Osteoblast (primary cell): ENCODE data around the gene SEC14L6. TPM values are rescaled to one million over a fixed set of nuclear protein-coding genes. Genes with fewer than 3 reads are reported as not detected.

Source experiments
- DNase-seq: peaks from one replicate; pipeline ENCODE4 v3.0.0; 2011; ENCODE audit warnings: low spot score, mixed read lengths; ENCODE audit not compliant: insufficient read length; ENCODE audit errors: missing footprints
- H2AFZ ChIP-seq: 2 replicates; pipeline ENCODE4 v1.6.0; 2011; ENCODE audit warnings: mild to moderate bottlenecking, low read length
- H3K27ac ChIP-seq: 2 replicates; pipeline ENCODE4 v1.5.1; 2011; ENCODE audit warnings: mild to moderate bottlenecking, low read depth, low read length, moderate library complexity
- H3K27me3 ChIP-seq: 2 replicates; pipeline ENCODE4 v1.6.0; 2012; ENCODE audit warnings: mild to moderate bottlenecking, control low read depth, inconsistent platforms, low read length, moderate library complexity; ENCODE audit not compliant: insufficient read depth
- H3K36me3 ChIP-seq: 2 replicates; pipeline ENCODE4 v1.5.1; 2011; ENCODE audit warnings: mild to moderate bottlenecking, low read length, control low read depth, moderate library complexity; ENCODE audit not compliant: insufficient read depth
- H3K4me1 ChIP-seq: 2 replicates; pipeline ENCODE4 v1.5.1; 2011; ENCODE audit warnings: mild to moderate bottlenecking, low read length, control low read depth, moderate library complexity; ENCODE audit not compliant: insufficient read depth
- H3K4me2 ChIP-seq: 2 replicates; pipeline ENCODE4 v1.6.0; 2011; ENCODE audit warnings: mild to moderate bottlenecking, low read length; ENCODE audit not compliant: insufficient read depth
- H3K4me3 ChIP-seq: fragments of 200-600 bp; sonication (generic); 3 replicates; pipeline ENCODE4 v1.5.1; 2012; ENCODE audit warnings: mild to moderate bottlenecking, low read length, inconsistent platforms; ENCODE audit not compliant: insufficient read depth
- H3K79me2 ChIP-seq: 2 replicates; pipeline ENCODE4 v1.6.0; 2012; ENCODE audit warnings: mild to moderate bottlenecking, low read length, control low read depth, inconsistent platforms; ENCODE audit not compliant: insufficient read depth
- H3K9me3 ChIP-seq: 2 replicates; pipeline ENCODE4 v1.5.1; 2011; ENCODE audit warnings: low read depth, low read length, control low read depth
- H4K20me1 ChIP-seq: 2 replicates; pipeline ENCODE4 v1.6.0; 2012; ENCODE audit warnings: mild to moderate bottlenecking, low read length, control low read depth; ENCODE audit not compliant: insufficient read depth
- total RNA-seq: library from RNA; depleted of rRNA; stranded (reverse); fragments of >200 nt; gene quantifications from 2 replicates; pipeline ENCODE4 v1.2.3, GENCODE V29; 2012
- TF ChIP-seq, protein P1 (sequence below): IDR thresholded peaks from 2 replicates; pipeline ENCODE4 v1.5.1; 2011; ENCODE audit warnings: mild to moderate bottlenecking, low read depth, low read length, moderate library complexity; ENCODE audit errors: extremely low read depth

SEC14L6 gene
- total RNA-seq, 1 donor, result not detected

DNA sequence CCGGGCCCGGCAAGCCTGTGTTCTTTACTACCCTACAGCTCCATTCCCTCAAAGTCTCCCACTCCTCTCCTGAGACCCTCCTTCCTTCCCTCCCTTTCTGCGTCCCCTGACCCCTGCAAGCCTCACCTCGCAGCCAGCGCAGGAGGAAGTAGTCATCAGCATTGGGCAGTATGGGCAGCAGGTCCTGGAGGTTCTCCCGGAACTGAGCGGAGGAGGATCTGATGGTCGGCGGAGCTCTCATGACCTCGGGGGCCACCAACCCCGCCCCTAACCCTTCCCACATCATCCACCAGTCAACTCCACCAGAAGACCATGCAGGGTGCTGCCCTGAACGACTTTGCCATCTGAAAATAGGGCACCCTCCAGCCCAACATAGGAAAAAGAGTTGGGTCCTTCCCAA is 43.0 kb downstream of the SEC14L6 start:
- Histone ChIP-seq H3K4me1 (no peaks in the 10 kb centered on the region), H3K27ac (no peak overlapping the region), H3K4me3 (no peak overlapping the region), H4K20me1 (no peaks in the 10 kb centered on the region), H3K27me3 (peaks cover 36% of the 10 kb centered on the region), H3K9me3 (no peaks in the 10 kb centered on the region), H3K4me2 (no peak overlapping the region), H3K79me2 (no peaks in the 10 kb centered on the region), H2AFZ (no peak overlapping the region), H3K36me3 (no peaks in the 10 kb centered on the region)
- no peak for DNase-seq
- TF ChIP-seq, protein P1, sequence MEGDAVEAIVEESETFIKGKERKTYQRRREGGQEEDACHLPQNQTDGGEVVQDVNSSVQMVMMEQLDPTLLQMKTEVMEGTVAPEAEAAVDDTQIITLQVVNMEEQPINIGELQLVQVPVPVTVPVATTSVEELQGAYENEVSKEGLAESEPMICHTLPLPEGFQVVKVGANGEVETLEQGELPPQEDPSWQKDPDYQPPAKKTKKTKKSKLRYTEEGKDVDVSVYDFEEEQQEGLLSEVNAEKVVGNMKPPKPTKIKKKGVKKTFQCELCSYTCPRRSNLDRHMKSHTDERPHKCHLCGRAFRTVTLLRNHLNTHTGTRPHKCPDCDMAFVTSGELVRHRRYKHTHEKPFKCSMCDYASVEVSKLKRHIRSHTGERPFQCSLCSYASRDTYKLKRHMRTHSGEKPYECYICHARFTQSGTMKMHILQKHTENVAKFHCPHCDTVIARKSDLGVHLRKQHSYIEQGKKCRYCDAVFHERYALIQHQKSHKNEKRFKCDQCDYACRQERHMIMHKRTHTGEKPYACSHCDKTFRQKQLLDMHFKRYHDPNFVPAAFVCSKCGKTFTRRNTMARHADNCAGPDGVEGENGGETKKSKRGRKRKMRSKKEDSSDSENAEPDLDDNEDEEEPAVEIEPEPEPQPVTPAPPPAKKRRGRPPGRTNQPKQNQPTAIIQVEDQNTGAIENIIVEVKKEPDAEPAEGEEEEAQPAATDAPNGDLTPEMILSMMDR, result no peak

DNA sequence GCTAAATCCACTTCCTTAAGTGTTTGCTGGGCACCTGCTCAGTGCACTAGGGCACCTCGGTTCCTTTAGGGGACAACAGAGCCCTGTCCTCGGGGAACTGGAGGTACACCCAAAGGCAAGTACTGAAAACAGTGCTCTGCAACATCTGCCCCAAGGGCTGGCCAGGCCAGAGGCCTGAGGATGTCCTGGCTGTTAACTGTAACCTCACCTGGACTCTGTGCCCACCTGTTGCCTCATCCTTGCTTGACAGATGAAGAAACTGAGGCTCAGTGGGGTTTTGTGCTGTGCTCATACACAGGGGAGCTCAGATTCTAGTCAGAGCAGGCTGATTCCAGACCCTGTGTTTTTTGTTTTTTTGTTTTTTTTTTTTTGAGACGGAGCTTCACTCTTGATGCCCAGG is 43.6 kb downstream of the SEC14L6 start:
- no peaks in the 10 kb centered on the region for H3K9me3 ChIP-seq
- no peaks in the 10 kb centered on the region for H3K36me3 ChIP-seq
- no peaks in the 10 kb centered on the region for H3K4me1 ChIP-seq
- TF ChIP-seq, protein P1, result no peak
- H3K27ac ChIP-seq, result no peak overlapping the region
- no peak overlapping the region for H2AFZ ChIP-seq
- no peak overlapping the region for H3K4me3 ChIP-seq
- no peak overlapping the region for H3K4me2 ChIP-seq
- peaks cover 33% of the 10 kb centered on the region for H3K27me3 ChIP-seq
- no peak for DNase-seq
- no peaks in the 10 kb centered on the region for H3K79me2 ChIP-seq
- no peaks in the 10 kb centered on the region for H4K20me1 ChIP-seq

DNA sequence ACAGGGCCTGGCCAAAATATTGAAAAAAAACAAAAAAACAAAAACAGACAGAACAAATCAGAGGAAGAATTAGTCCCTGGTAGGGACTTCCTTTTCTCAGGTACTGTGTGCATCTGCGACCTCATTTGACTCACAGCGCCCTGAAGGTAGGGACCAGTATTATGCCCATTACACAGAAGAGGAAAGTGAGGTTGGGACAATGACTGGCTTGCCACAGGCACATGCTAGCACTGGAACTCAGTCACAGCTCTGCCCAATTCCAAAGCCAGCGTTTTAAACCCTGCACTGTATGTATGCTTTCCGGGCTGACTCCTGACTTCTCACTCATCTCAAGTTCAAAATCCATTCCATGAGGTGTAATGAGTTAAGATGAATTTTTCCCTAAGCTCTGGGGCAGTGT is 44.4 kb downstream of the SEC14L6 start:
- no peak for DNase-seq
- Histone ChIP-seq H3K4me3 (no peak overlapping the region), H3K4me1 (no peaks in the 10 kb centered on the region), H3K27me3 (peaks cover 33% of the 10 kb centered on the region), H3K27ac (no peak overlapping the region), H4K20me1 (no peaks in the 10 kb centered on the region), H3K36me3 (no peaks in the 10 kb centered on the region), H3K9me3 (no peaks in the 10 kb centered on the region), H3K79me2 (no peaks in the 10 kb centered on the region), H2AFZ (no peak overlapping the region), H3K4me2 (no peak overlapping the region)
- TF ChIP-seq, protein P1, result no peak

DNA sequence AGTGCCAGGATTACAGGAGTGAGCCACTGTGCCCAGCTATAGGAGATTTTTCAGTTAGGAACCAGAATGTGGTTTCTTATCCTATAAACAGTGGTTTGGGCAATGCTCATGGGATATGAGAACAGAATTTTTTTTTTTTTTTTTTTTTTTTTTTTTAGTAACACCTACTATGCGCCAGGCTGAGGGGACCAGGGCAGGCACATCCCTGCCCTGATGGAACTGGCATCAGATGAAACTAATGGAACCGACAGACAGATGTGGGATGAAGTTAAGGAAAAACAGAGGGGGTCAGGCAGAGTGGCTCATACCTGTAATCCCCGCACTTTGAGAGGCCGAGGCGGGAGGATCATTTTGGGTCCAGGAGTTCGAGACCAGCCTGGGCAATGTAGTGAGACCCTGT is 45.9 kb downstream of the SEC14L6 start:
- Histone ChIP-seq H3K4me1 (no peaks in the 10 kb centered on the region), H3K36me3 (no peaks in the 10 kb centered on the region), H3K9me3 (no peaks in the 10 kb centered on the region), H4K20me1 (no peaks in the 10 kb centered on the region), H2AFZ (no peak overlapping the region), H3K4me3 (no peak overlapping the region), H3K27me3 (peaks cover 24% of the 10 kb centered on the region), H3K79me2 (no peaks in the 10 kb centered on the region), H3K27ac (no peak overlapping the region), H3K4me2 (no peak overlapping the region)
- TF ChIP-seq, protein P1, result no peak
- DNase-seq, result peak; percentile 61
